GM21737 (cell line): ENCODE data around the gene VSX1.

ENCODE experiments used
- ATAC-seq: cut with Tn5 transposase; IDR thresholded peaks from one replicate; pipeline ENCODE4 v1.9.1; 2021; ENCODE audit warnings: mild to moderate bottlenecking, moderate library complexity; ENCODE audit not compliant: unreplicated experiment

The VSX1 gene

GRCh38 chr20:25067102-25067987, 14.6 kb downstream of the VSX1 start:
- no peak for ATAC-seq

- no peak for ATAC-seq
These were observed 15.6 kb downstream of the VSX1 start for GRCh38 chr20:25066386-25066785.

- ATAC-seq, result peak; percentile 67
These were observed 16.2 kb downstream of the VSX1 start for GRCh38 chr20:25065625-25066338.

GRCh38 chr20:25065072-25065624, 16.8 kb downstream of the VSX1 start:
- ATAC-seq, result no peak

- ATAC-seq, result no peak
These were observed 17.3 kb downstream of the VSX1 start for GRCh38 chr20:25064561-25065071.

- no peak for ATAC-seq
These were observed 18.0 kb downstream of the VSX1 start for GRCh38 chr20:25063981-25064380.

- no peak for ATAC-seq
These were observed 18.4 kb downstream of the VSX1 start for GRCh38 chr20:25063546-25063945.

GRCh38 chr20:25062841-25063240, 19.1 kb downstream of the VSX1 start:
- ATAC-seq, result no peak

GRCh38 chr20:25061821-25062530, 20.0 kb downstream of the VSX1 start:
- no peak for ATAC-seq

GRCh38 chr20:25061103-25061799, 20.7 kb downstream of the VSX1 start:
- no peak for ATAC-seq

- ATAC-seq, result no peak
These were observed 22.0 kb downstream of the VSX1 start for GRCh38 chr20:25059866-25060465.

- no peak for ATAC-seq
These were observed 22.8 kb downstream of the VSX1 start for GRCh38 chr20:25058847-25059810.

GRCh38 chr20:25058051-25058846, 23.7 kb downstream of the VSX1 start, which contains the start of gene ACSS1:
Gene ACSS1, minus strand, starts transcription at chr20:25058139. Its CDS starts 37 bp downstream, at chr20:25058102.
- peak; percentile 53 for ATAC-seq

GRCh38 chr20:25057234-25058050, 24.5 kb downstream of the VSX1 start:
- peak; percentile 32 for ATAC-seq

GRCh38 chr20:25056690-25057233, 25.2 kb downstream of the VSX1 start:
- ATAC-seq, result no peak

GRCh38 chr20:25055711-25056495, 26.0 kb downstream of the VSX1 start:
- no peak for ATAC-seq
